HepG2 (cell line): Measurements from ENCODE around the gene PLCL1. TPM values are rescaled to one million over a fixed set of nuclear protein-coding genes. Genes with fewer than 3 reads are reported as not detected.

Source experiments
- CENPX ChIP-seq: sonication (generic); formaldehyde crosslinking; IDR thresholded peaks from 2 replicates; pipeline ENCODE4 v1.9.0; 2021; ENCODE audit warnings: mild to moderate bottlenecking, missing genetic modification reagents, moderate library complexity
- MED1 ChIP-seq: sonication (generic); formaldehyde crosslinking; IDR thresholded peaks from 2 replicates; pipeline ENCODE4 v1.4.0; 2020; ENCODE audit warnings: missing genetic modification reagents
- PITX1 ChIP-seq: sonication (generic); formaldehyde crosslinking; IDR thresholded peaks from 2 replicates; pipeline ENCODE4 v1.5.1; 2020; ENCODE audit warnings: mild to moderate bottlenecking, missing genetic modification reagents
- RNF219 ChIP-seq: sonication (generic); formaldehyde crosslinking; IDR thresholded peaks from 2 replicates; pipeline ENCODE4 v1.5.0; 2020; ENCODE audit warnings: mild to moderate bottlenecking, missing genetic modification reagents
- ZNF431 ChIP-seq: sonication (generic); formaldehyde crosslinking; IDR thresholded peaks from 2 replicates; pipeline ENCODE4 v1.9.0; 2022; ENCODE audit warnings: missing genetic modification reagents, low read depth, mild to moderate bottlenecking, borderline replicate concordance
- ZNF503 ChIP-seq: sonication (generic); formaldehyde crosslinking; IDR thresholded peaks from 2 replicates; pipeline ENCODE4 v1.4.0; 2020; ENCODE audit warnings: missing genetic modification reagents
- ZNF615 ChIP-seq: sonication (generic); formaldehyde crosslinking; IDR thresholded peaks from 2 replicates; pipeline ENCODE4 v1.5.0; 2020; ENCODE audit warnings: mild to moderate bottlenecking, missing genetic modification reagents, borderline replicate concordance
- ZNF710 ChIP-seq: sonication (generic); formaldehyde crosslinking; IDR thresholded peaks from 2 replicates; pipeline ENCODE4 v1.5.0; 2020; ENCODE audit warnings: mild to moderate bottlenecking, missing genetic modification reagents, borderline replicate concordance
- ZSCAN9 ChIP-seq: IDR thresholded peaks from 2 replicates; pipeline ENCODE4 v1.6.1; 2016; ENCODE audit warnings: borderline replicate concordance
- polyA plus RNA-seq, 8 experiments: library from polyadenylated mRNA; depleted of rRNA in 3 of 8; stranded (reverse) in 7 of 8; unstranded in 1 of 8; fragments of >200 nt; fragmentation: Illumina TruSeq in 4 of 8; extraction: Trizol in 4 of 8; gene quantifications; 2 replicates each; pipeline versions ENCODE4 v1.2.1 to v1.2.3, GENCODE V29; 2011 to 2016; ENCODE audit warnings: low read depth in 4 of 8, missing spikeins in 1 of 8, mixed read lengths in 1 of 8; ENCODE audit not compliant: insufficient read depth in 1 of 8
- total RNA-seq, 5 experiments: library from RNA; depleted of rRNA; stranded (reverse); fragments of >200 nt; fragmentation: Illumina TruSeq; extraction: Trizol; gene quantifications; 2 replicates each; pipeline ENCODE4 v1.2.3, GENCODE V29; 2016; ENCODE audit warnings: low read depth in 1 of 5

PLCL1 gene
- total and polyA plus RNA-seq, 2 of the 13 experiments (the other 11 are each of a cell fraction or from before 2014, with no cell fraction given), result not detected

DNA sequence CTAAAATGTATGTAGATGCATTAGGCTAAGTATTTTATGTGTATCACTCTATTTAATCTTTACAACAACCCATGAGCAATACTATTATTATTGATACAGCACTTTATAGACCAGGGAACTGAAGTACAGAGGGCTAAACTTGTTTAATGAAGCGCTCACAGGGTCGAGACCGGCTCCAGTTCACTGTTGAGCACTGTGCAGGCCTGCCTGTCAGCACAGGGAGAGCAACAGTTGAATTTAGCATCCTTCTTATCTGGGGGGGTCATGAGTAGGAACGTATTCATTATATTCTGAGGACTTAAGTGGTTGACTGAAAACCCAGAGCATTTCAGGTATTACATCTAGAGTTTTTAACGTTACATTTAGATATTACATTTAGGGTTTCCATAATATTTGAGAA, 120.1 kb downstream of the PLCL1 start (continued):
- no peak for TF ChIP-seq PITX1 (CRISPR knock-in tag)
- TF ChIP-seq RNF219, result no peak
- no peak for TF ChIP-seq ZNF503 (CRISPR knock-in tag)
- no peak for TF ChIP-seq CENPX (CRISPR knock-in tag)
- no peak for TF ChIP-seq ZNF615 (CRISPR knock-in tag)
- TF ChIP-seq ZNF431 (CRISPR knock-in tag), result no peak
- TF ChIP-seq MED1, result no peak
- no peak for TF ChIP-seq ZSCAN9 (CRISPR knock-in tag)
- TF ChIP-seq ZNF710 (CRISPR knock-in tag), result no peak
